DOHH2 (cell line): ENCODE measurements around the gene PPEF2.

ENCODE experiments used
- H3F3A ChIP-seq: fragments of 200-600 bp; sonication (generic), shearing (Covaris generic); 2 replicates; pipeline ENCODE4 v1.6.0; 2016; ENCODE audit warnings: antibody characterized with exemption, mild to moderate bottlenecking; ENCODE audit not compliant: control insufficient read depth, insufficient read depth
- H3K27ac ChIP-seq: fragments of 200-600 bp; sonication (generic); 2 replicates; pipeline ENCODE4 v1.5.1; 2014; ENCODE audit warnings: low read depth, mild to moderate bottlenecking, low read length, moderate library complexity
- H3K27me3 ChIP-seq: fragments of 200-600 bp; sonication (generic); 2 replicates; pipeline ENCODE4 v1.6.1; 2014; ENCODE audit warnings: mild to moderate bottlenecking, low read length, mixed read lengths; ENCODE audit not compliant: control insufficient read depth
- H3K36me3 ChIP-seq: fragments of 200-600 bp; sonication (generic); 2 replicates; pipeline ENCODE4 v1.6.1; 2014; ENCODE audit warnings: mild to moderate bottlenecking, low read length, moderate library complexity, mixed read lengths; ENCODE audit not compliant: control insufficient read depth
- H3K4me1 ChIP-seq: fragments of 200-600 bp; sonication (generic); 2 replicates; pipeline ENCODE4 v1.6.1; 2014; ENCODE audit warnings: mild to moderate bottlenecking, low read length, mixed read lengths; ENCODE audit not compliant: control insufficient read depth
- H3K4me2 ChIP-seq: fragments of 200-600 bp; sonication (generic); 2 replicates; pipeline ENCODE4 v1.6.0; 2014; ENCODE audit warnings: mild to moderate bottlenecking, low read length, moderate library complexity
- H3K4me3 ChIP-seq: fragments of 200-600 bp; sonication (generic); 2 replicates; pipeline ENCODE4 v1.5.1; 2014; ENCODE audit warnings: mild to moderate bottlenecking, low read length, mixed read lengths
- H3K79me2 ChIP-seq: fragments of 200-600 bp; sonication (generic); 2 replicates; pipeline ENCODE4 v1.6.1; 2014; ENCODE audit warnings: mild to moderate bottlenecking, low read length, mixed read lengths; ENCODE audit not compliant: control insufficient read depth
- H3K9me2 ChIP-seq: fragments of 200-600 bp; sonication (generic); replicated peaks from 2 replicates; pipeline ENCODE4 v1.6.1; 2014; ENCODE audit warnings: mild to moderate bottlenecking, low read length, mixed read lengths; ENCODE audit not compliant: control insufficient read depth
- H3K9me3 ChIP-seq: fragments of 200-600 bp; sonication (generic); 2 replicates; pipeline ENCODE4 v1.6.1; 2014; ENCODE audit warnings: antibody characterized with exemption, low read length, mixed read lengths; ENCODE audit not compliant: control insufficient read depth, insufficient read depth
- H4K20me1 ChIP-seq: fragments of 200-600 bp; sonication (generic); 2 replicates; pipeline ENCODE4 v1.6.0; 2014; ENCODE audit warnings: low read depth, mild to moderate bottlenecking, antibody characterized with exemption, low read length, moderate library complexity; ENCODE audit not compliant: control insufficient read depth, insufficient read depth
- CTCF ChIP-seq: fragments of 200-600 bp; sonication (generic); IDR thresholded peaks from one replicate; pipeline ENCODE4 v1.5.1; 2014; ENCODE audit warnings: antibody characterized with exemption, mild to moderate bottlenecking, low read depth, low read length; ENCODE audit not compliant: poor library complexity, severe bottlenecking
- EZH2phosphoT487 ChIP-seq: fragments of 200-600 bp; sonication (generic); IDR thresholded peaks from 2 replicates; pipeline ENCODE4 v1.6.1; 2017; ENCODE audit warnings: borderline replicate concordance, mild to moderate bottlenecking, antibody characterized with exemption, low read length, moderate library complexity, mixed read lengths

Gene PPEF2

GRCh38 chr4:75822416-75822815 is 79.8 kb downstream of the PPEF2 start:
- TF ChIP-seq EZH2phosphoT487 = no peak
- no peak for TF ChIP-seq CTCF
- H3K27ac ChIP-seq = no peak overlapping the region
- no peaks in the 10 kb centered on the region for H4K20me1 ChIP-seq
- H3K9me2 ChIP-seq = no peaks in the 10 kb centered on the region
- H3F3A ChIP-seq = no peaks in the 10 kb centered on the region
- H3K36me3 ChIP-seq = no peaks in the 10 kb centered on the region
- H3K4me1 ChIP-seq = no peaks in the 10 kb centered on the region
- H3K4me3 ChIP-seq = no peak overlapping the region
- no peak overlapping the region for H3K4me2 ChIP-seq
- no peaks in the 10 kb centered on the region for H3K9me3 ChIP-seq
- H3K27me3 ChIP-seq = no peaks in the 10 kb centered on the region
- H3K79me2 ChIP-seq = no peaks in the 10 kb centered on the region

GRCh38 chr4:75821966-75822365 is 80.3 kb downstream of the PPEF2 start:
- Histone ChIP-seq H3K79me2 (no peaks in the 10 kb centered on the region), H3K9me3 (no peaks in the 10 kb centered on the region), H3K4me2 (no peak overlapping the region), H3K36me3 (no peaks in the 10 kb centered on the region), H3K27me3 (no peaks in the 10 kb centered on the region), H3K27ac (no peak overlapping the region), H3K9me2 (no peaks in the 10 kb centered on the region), H4K20me1 (no peaks in the 10 kb centered on the region), H3F3A (no peaks in the 10 kb centered on the region), H3K4me3 (no peak overlapping the region), H3K4me1 (no peaks in the 10 kb centered on the region)
- no peak for TF ChIP-seq CTCF
- no peak for TF ChIP-seq EZH2phosphoT487

- H3K36me3 ChIP-seq = no peaks in the 10 kb centered on the region
- no peaks in the 10 kb centered on the region for H3F3A ChIP-seq
- no peak overlapping the region for H3K4me3 ChIP-seq
- no peaks in the 10 kb centered on the region for H3K4me1 ChIP-seq
- H3K4me2 ChIP-seq = no peak overlapping the region
- H4K20me1 ChIP-seq = no peaks in the 10 kb centered on the region
- TF ChIP-seq EZH2phosphoT487 = no peak
- TF ChIP-seq CTCF = no peak
- H3K9me2 ChIP-seq = no peaks in the 10 kb centered on the region
- no peaks in the 10 kb centered on the region for H3K9me3 ChIP-seq
- no peak overlapping the region for H3K27ac ChIP-seq
- H3K27me3 ChIP-seq = no peaks in the 10 kb centered on the region
- H3K79me2 ChIP-seq = no peaks in the 10 kb centered on the region
These were observed 81.0 kb downstream of the PPEF2 start for GRCh38 chr4:75821216-75821615.

GRCh38 chr4:75820676-75821075 is 81.6 kb downstream of the PPEF2 start:
- H3K27me3 ChIP-seq = no peaks in the 10 kb centered on the region
- no peaks in the 10 kb centered on the region for H3F3A ChIP-seq
- no peak for TF ChIP-seq EZH2phosphoT487
- no peak for TF ChIP-seq CTCF
- no peaks in the 10 kb centered on the region for H3K9me2 ChIP-seq
- no peak overlapping the region for H3K4me3 ChIP-seq
- no peaks in the 10 kb centered on the region for H3K4me1 ChIP-seq
- H4K20me1 ChIP-seq = no peaks in the 10 kb centered on the region
- H3K4me2 ChIP-seq = no peak overlapping the region
- no peaks in the 10 kb centered on the region for H3K9me3 ChIP-seq
- H3K79me2 ChIP-seq = no peaks in the 10 kb centered on the region
- no peak overlapping the region for H3K27ac ChIP-seq
- no peaks in the 10 kb centered on the region for H3K36me3 ChIP-seq
